HG03571 (cell line): ENCODE results near the gene PHLDA3.
"Not testable (repeated sequence)": the region's sequence is repeated elsewhere in the genome, so short reads cannot be mapped to it uniquely, and the experiment has no call there.

Experiments used
- ATAC-seq: cut with Tn5 transposase; IDR thresholded peaks from one replicate; pipeline ENCODE4 v1.9.1; 2021; ENCODE audit not compliant: unreplicated experiment

PHLDA3 gene

DNA sequence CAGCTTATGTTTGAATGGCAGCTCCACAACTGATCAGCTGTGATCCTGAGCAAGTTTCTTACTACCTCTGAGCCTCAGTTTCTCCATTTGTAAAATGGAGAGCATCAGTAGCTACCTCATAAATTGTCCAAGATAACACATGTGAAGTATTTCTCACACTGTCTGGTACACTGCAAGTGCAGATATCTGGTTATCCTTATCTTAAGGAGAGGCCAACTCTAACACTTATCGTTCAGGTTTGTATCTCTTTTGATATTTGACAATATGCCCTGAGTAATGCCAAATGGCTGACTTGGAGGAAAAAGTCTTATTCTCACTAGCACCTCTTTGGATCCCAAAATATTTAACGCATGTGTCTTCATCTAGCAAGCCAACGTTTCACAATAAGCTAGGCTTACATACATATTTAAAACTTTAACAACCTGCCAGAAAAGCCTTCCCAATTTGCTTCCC is 35.2 kb upstream of the PHLDA3 start:
- ATAC-seq = no peak

DNA sequence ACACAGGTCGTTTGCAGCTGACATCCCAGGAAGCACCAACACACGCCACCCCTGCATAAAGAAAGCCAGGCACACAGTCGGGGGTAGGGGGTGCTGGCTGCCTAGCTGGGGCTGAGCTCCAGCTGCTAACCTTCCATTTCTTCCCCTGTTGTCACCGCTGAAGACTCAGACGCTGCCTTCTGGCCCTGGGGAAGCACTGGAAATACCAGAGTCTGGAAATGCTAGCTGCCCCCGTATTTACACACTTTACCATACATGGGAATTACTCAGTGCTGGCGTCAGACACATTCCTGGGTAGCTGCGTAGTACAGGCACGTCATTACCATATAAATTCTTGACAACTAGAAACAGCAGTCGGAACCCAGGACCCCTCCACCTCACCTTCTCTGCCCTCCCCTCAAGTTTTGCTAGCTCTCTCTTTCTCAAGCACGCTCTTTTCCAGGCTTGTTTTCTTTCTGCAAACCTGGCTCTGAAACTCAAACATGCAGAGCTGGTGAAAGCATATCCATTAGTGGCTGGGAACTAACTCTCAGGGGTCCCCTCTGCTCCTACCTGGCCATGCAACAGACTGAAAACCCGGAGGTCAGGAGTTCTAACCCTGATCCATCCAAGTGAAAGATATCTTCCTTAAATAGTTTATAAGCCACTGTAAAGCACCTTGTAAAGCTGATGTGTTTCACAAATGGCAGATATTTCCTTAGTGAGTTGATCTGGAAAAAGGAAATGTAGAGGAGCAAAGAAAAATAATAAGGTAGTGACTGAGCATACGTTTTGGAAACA is 34.6 kb upstream of the PHLDA3 start:
- no peak for ATAC-seq

GRCh38 chr1:201502511-201502857 is 33.5 kb upstream of the PHLDA3 start:
- no peak for ATAC-seq

DNA sequence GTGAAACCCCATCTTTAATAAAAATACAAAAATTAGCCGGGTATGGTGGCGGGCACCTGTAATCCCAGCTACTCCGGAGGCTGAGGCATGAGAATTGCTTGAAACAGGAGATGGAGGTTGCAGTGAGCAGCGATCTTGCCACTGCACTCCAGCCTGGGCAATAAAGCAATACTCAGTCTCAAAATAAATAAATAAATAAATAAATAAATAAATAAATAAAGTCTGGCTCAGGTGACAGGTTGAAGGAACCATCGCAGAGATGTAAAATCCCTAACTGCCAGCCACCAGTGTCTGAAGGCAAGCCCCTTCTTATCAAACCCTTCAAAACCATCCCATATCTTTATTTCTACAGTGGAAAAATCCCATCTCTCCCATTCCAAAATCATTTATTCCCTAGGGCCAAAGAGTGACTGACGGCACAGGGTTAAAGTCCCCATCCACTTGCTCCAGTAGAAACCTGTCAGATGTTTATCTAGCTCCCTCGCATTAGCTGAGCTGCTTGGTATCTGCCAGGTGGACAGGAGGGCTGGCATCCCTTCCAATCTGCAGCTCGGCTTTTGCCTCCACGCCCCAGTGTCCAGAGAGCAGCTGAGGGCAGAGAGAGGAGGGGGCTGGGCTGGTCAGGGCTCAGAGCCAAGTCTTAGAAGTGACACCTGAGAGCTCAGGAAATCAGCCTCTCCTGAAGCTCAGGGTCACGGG is 33.0 kb upstream of the PHLDA3 start:
- no peak for ATAC-seq

- ATAC-seq = no peak
Measured at GRCh38 chr1:201501144-201501543, 32.2 kb upstream of the PHLDA3 start.

GRCh38 chr1:201500670-201501120 is 31.7 kb upstream of the PHLDA3 start:
- no peak for ATAC-seq

- no peak for ATAC-seq
Measured at GRCh38 chr1:201499795-201500669, 31.0 kb upstream of the PHLDA3 start.

DNA sequence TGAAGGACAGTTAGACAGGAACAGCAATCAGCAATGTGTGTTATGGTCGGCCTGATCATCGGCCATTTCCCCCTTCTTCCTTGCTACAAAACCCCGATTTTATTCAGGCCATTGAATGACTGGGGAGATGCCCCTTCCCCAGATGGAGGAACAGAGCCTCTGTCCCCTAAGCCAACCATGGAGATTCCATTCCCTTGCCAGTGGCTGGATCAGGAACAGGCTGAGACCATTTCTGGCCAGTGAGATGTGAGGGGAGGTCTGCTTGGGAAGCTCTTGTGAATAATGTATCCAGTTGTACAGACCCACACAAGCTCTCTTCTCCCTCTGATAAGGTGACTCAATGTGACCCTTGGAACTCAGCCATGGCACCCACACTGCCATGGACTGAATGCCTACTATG is 30.2 kb upstream of the PHLDA3 start:
- no peak for ATAC-seq

GRCh38 chr1:201498621-201499020 is 29.6 kb upstream of the PHLDA3 start:
- ATAC-seq = no peak

DNA sequence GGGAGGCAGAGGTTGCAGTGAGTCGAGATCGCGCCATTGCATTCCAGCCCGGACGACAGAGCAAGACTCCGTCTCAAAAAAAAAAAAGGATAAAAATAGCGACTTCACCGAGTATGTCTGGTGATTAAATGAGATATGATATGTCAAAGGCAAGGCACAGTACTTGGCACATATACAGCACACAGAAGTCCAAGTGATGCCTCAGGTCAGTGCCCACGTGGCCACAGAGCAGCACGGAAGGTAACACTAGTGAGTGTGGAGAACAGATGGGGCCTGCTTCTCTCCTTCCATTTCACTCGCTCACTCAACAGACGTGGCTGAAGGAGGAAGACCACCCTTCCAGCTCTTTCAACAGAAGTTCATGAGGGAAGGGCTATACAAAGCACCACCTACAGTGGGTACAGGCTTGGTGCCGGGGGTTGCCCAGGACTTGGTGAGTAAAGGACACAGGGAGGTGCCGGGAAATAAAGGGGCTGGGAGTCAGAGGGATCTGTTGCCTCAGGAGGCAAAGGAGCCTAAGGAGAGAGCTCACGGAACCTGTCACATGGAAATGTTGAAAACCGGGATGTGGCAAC is 29.0 kb upstream of the PHLDA3 start:
- ATAC-seq = no peak

- no peak for ATAC-seq
Measured at GRCh38 chr1:201496296-201496690, 27.3 kb upstream of the PHLDA3 start.

GRCh38 chr1:201495551-201496295 is 26.7 kb upstream of the PHLDA3 start:
- ATAC-seq = no peak

DNA sequence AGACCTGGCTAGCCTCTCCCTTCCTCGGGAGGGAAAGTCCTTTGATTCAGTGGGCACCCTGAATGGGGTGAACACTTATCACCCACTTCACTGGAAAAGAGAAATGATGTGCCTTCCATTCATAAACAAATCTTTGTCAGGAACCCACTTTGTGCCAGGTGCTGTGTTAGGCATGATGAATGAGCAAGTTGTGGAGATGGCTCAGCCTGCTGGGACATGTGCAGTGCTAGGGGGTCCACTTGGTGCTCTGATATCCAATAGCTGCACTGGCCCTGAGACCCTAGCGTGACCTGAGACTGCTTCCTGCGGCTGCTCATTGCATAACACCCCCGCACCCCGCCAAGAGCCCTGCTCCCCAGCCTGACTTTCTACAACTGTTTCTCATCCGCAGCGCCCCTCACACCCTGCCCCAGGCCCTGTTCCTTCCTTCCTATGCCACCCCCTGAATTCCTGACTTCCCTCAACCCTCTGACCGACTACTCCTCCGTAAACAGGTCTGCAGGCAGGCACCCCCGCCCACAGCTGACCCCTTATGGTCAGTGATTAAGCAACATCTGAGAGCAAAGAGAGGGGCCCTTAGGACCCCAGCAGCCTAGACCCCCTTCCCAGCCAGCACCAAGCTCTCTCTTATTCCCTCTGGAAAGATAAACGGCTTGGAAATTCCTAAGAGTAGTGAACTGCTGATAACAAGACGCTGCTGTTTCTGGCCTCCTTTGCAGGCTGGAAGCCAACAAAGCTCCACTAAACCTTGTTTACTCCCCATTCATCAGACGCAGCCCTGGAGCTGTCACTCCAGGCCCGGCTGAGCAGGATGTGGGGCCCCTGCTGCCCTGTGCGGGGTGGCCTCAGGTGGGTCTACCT is 25.0 kb upstream of the PHLDA3 start:
- no peak for ATAC-seq

DNA sequence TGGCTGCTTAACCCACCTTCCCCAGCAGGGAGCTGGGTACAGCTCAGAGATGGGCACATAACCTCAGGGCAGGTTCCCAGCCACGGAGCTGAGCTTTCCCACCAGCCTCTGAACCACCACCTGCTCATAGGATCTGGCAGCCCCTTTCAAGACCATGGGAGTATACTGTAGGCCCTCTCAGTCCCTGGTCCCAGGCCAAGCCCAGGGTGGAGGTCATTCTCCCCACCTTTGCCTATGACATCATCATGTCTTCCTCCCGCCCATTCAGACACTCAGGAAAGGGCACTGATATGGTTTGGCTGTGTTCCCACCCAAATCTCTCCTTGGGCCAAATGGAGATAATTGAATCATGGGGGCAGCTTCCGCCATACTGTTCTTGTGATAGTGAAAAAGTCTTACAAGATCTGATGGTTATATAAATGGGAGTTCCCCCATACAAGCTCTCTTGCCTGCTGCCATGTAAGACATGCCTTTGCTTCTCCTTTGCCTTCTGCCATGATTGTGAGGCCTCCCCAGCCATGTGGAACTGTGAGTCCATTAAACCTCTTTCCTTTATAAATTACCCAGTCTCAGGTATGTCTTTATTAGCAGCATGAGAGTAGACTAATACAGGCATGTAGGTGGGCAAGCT is 24.2 kb upstream of the PHLDA3 start:
- not testable (repeated sequence) for ATAC-seq

- ATAC-seq = no peak
Measured at GRCh38 chr1:201491896-201492511, 23.0 kb upstream of the PHLDA3 start.

- ATAC-seq = no peak
Measured at GRCh38 chr1:201490708-201491131, 21.7 kb upstream of the PHLDA3 start.

DNA sequence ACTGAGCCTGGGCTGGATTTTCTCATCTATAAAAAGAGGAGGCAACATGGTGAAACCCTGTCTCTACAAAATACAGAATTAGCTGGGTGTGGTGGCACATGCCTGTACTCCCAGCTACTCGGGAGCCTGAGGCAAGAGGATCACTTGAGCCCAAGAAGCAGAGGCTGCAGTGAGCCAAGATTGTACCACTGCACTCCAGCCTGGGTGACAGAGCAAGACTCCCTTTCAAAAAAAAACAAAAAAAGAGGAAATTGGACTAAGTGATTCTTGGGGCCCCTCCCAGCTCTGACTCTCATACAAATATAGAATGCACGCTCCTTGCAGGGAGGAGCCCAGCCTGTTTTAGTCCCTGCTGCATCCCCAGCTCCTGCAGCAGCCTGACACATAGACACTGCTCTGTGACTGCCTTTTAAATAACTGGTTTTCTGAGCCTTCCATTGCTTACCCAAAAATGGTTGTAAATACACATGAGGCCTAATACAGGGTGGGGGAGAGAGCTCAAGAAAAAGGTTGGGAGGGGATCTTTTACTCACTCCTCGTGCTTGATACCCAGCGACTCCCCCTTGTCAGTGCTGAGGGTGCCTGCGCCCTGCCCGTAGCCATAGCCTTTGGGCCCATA is 20.8 kb upstream of the PHLDA3 start:
- ATAC-seq = no peak
